ENCODE measurements around the gene SYNDIG1. TPM values are rescaled to one million over a fixed set of nuclear protein-coding genes. Genes with fewer than 3 reads are reported as not detected.

SYNDIG1 gene
- total RNA-seq, 1 experiment from 2014 or later: 5.4 TPM

- WGBS (ENCODE audit: extremely low coverage, insufficient read length, low lambda C conversion rate): no CpG with 5 or more reads among the region's 7 CpGs
- Mint-ChIP-seq H3K36me3 (ENCODE audit: insufficient read depth in 1 of 3, low read depth in 3 of 3) (peaks cover 0 to 3% (median 1%) of the 10 kb centered on the region in 3 experiments; a peak in 3 of 7 replicates), H3K9me3 (no peaks in the 10 kb centered on the region; a peak in 1 of 5 replicates), H3K4me1 (peaks cover 31 to 44% of the 10 kb centered on the region in 2 experiments), H3K4me3 (no peak overlapping the region), H3K27ac (peak overlapping the region in 1 of 3 experiments; percentile 39; a peak in 1 of 7 replicates), H3K27me3 (ENCODE audit: low read depth) (peaks cover 1% of the 10 kb centered on the region; the same call in 1 of the 2 replicates)
- peak overlapping the region; percentile 92 for H4K5ac ChIP-seq (ENCODE audit: insufficient read length, low read depth, low read length)
- H2BK15ac ChIP-seq (ENCODE audit: low read depth, low read length): no peak overlapping the region
- no peak overlapping the region for H2BK120ac ChIP-seq (ENCODE audit: low read depth, low read length, poor library complexity, severe bottlenecking)
- H3K18ac ChIP-seq (ENCODE audit: insufficient read length, low read depth, low read length): no peak overlapping the region
- no peak overlapping the region for H3K27ac ChIP-seq (ENCODE audit: insufficient read length, low read depth, low read length)
- no peaks in the 10 kb centered on the region for H3K79me1 ChIP-seq (ENCODE audit: insufficient read depth, low read depth, low read length, poor library complexity, severe bottlenecking)
- H3K9ac ChIP-seq (ENCODE audit: extremely low read depth, insufficient read length, low read length): no peak overlapping the region
- no peak overlapping the region for H4K8ac ChIP-seq (replicated peaks; ENCODE audit: insufficient read length, low read depth, low read length)
- no peak overlapping the region for H3T11ph ChIP-seq (ENCODE audit: low read length)
- H3K4me2 ChIP-seq (ENCODE audit: insufficient read depth, insufficient read length, low read length): no peak overlapping the region
- H3K4ac ChIP-seq (ENCODE audit: low read depth, low read length): no peak overlapping the region
- peak; percentile 25 for DNase-seq
- H2AK5ac ChIP-seq (ENCODE audit: insufficient read length, low read length): no peak overlapping the region
- H3K56ac ChIP-seq (ENCODE audit: insufficient read length, low read depth, low read length): no peak overlapping the region
- H2AFZ ChIP-seq (ENCODE audit: low read length): no peak overlapping the region
- no peaks in the 10 kb centered on the region for H4K20me1 ChIP-seq (ENCODE audit: control insufficient read depth, insufficient read depth, insufficient read length)
- peaks cover 14% of the 10 kb centered on the region for H3K4me1 ChIP-seq (ENCODE audit: insufficient read depth, low read length)
- no peak for TF ChIP-seq CTCF (conservative IDR thresholded peaks at IDR 0.05)
- no peaks in the 10 kb centered on the region for H3K79me2 ChIP-seq (ENCODE audit: insufficient read depth, low read length)
- peak overlapping the region; percentile 41 for H4K91ac ChIP-seq (ENCODE audit: insufficient read length, low read depth, low read length)
- no peak overlapping the region for H2BK5ac ChIP-seq (ENCODE audit: insufficient read length, low read length)
- H3K23ac ChIP-seq (ENCODE audit: insufficient read length, low read depth, low read length): no peak overlapping the region
- no peak overlapping the region for H2BK20ac ChIP-seq (ENCODE audit: low read depth, low read length, poor library complexity, severe bottlenecking)
- peak overlapping the region; percentile 43; the same call in 1 of the 2 replicates for H3K14ac ChIP-seq (ENCODE audit: insufficient read depth, low read length)
- no peak overlapping the region for H2BK12ac ChIP-seq (ENCODE audit: insufficient read length, low read depth, low read length)
- no peaks in the 10 kb centered on the region for H3K23me2 ChIP-seq (ENCODE audit: insufficient read length, low read depth, low read length, poor library complexity, severe bottlenecking)
- no peaks in the 10 kb centered on the region for H3K9me3 ChIP-seq (ENCODE audit: control insufficient read depth, low read depth, low read length)
- no peaks in the 10 kb centered on the region for H3K27me3 ChIP-seq (ENCODE audit: insufficient read depth, low read length)
These were observed 25.1 kb downstream of the SYNDIG1 start for GRCh38 chr20:24494460-24494920.
